NCI-H2196 treated with DMSO at 0.1 percent for 48 hours (cell line): ENCODE results near the gene ARHGEF33.

Experiments
- DNase-seq: peaks from one replicate; lab custom pipeline; 2025; ENCODE audit not compliant: unreplicated experiment; lab: John Stamatoyannopoulos, UW

Gene ARHGEF33

GRCh38 chr2:38959466-38959865, 69.8 kb downstream of the ARHGEF33 start:
- DNase-seq = no peak

DNA sequence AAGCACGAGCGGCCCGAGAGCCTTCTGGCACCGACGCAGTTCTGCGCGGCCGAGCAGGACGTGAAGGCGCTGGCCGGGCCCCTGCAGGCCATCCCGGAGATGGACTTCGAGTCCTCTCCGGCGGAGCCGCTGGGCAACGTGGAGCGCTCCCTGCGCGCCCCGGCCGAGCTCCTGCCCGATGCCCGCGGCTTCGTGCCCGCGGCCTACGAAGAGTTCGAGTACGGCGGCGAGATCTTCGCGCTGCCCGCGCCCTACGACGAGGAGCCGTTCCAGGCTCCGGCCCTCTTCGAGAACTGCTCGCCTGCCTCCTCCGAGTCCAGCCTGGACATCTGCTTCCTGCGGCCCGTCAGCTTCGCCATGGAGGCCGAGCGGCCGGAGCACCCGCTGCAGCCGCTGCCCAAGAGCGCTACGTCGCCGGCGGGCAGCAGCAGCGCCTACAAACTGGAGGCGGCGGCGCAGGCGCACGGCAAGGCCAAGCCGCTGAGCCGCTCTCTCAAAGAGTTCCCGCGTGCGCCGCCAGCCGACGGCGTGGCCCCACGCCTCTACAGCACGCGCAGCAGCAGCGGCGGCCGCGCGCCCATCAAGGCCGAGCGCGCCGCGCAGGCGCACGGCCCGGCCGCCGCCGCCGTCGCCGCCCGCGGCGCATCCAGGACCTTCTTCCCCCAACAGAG, 70.4 kb downstream of the ARHGEF33 start:
- DNase-seq = no peak

DNA sequence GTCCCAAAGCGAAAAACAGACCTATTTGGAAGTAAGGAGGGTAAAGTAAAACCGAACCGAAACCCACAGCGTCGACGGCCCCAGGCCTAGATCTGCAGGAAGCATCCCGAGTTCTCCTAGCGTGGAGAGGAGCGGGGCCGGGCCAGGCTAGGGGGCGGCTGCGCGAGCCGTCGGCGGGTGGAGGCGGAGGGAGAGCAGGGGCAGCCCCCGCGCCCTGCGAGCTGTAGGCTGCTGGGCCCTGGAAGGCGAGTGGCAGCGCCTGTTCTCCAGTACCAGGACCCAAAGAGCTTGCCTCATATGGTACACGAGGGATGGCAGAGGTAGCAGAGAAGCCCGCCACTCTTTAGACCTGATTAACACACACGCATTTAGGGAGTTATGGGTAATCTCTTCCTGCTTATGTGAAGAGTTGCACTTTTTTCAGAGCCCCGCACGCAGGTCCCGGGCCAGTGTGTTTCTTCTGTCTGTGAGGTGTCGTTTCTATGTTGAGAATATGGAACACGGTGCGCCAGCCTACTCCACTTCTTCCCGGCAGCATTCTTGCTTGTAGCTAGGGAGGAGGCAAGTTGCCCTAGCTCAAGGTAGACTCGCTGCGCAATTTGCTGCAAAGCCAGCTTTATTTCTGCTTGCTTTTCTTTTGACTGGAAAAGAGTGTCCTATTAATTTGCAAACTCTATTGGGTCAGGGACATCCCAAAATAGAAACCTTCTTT, 71.1 kb downstream of the ARHGEF33 start:
- DNase-seq = no peak

GRCh38 chr2:38966006-38966405, 76.3 kb downstream of the ARHGEF33 start:
- DNase-seq = no peak

GRCh38 chr2:38966678-38967077, 77.0 kb downstream of the ARHGEF33 start:
- no peak for DNase-seq

DNA sequence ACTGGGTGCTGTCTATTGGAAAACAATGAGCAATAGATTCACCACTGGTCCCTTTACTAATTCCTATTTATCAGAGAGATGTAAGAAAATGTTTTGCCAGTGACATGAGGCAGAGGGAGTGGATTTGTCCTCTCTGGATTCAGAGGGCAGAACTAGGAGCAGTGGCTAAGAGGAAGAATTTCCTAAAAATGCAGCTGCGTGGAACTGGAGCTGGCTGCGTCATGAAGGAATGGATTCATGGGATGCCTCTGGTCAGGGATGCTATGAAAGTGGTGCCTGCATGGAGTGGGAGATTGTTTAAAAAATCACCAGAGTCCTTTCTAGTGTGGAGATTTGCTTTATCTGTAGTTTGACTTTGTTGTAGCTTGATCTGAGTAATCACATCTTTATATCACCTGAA, 78.3 kb downstream of the ARHGEF33 start:
- DNase-seq = no peak

DNA sequence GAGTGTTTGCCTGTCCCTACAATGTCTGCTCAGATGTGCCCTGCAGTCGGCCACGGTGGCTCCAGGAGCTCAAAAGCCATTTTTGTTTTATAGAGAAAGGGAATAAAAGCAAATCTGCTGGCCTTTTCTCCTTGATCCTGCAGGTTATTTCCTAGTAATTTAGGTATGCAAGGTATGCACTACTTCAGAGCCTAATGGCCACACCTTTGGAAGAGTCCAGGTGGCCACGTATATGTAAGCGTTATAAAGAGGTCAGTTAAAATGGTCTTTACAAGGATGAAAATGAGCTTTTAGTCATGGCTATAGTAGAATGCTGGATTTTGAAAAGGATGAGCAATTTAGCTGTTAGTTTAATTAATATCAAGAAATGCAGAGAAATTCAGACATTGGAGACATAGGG, 81.7 kb downstream of the ARHGEF33 start:
- DNase-seq = no peak

- DNase-seq = no peak
Measured at GRCh38 chr2:38973266-38973665, 83.6 kb downstream of the ARHGEF33 start.

DNA sequence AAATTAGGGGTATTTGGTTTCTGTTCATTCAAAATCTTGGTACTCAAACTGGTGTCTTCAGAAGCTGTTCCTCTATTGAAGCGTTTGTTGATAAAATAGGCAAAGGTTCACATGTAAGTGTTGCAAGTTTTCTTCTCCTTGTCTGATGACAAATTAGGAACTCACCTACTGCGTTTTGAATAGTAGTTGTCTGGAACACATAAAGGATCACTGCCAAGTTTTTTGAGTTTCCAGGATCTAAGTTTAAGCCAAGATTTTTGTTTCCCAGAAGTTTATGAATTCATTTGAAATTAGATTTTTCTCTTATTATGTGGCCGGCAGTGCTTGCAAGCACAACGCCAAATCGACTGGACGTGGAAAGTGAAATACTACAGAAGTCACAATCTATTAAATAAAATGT, 85.4 kb downstream of the ARHGEF33 start:
- no peak for DNase-seq

GRCh38 chr2:38977047-38977446, 87.4 kb downstream of the ARHGEF33 start:
- DNase-seq = no peak

GRCh38 chr2:38978296-38978903, 88.7 kb downstream of the ARHGEF33 start:
- DNase-seq = no peak

GRCh38 chr2:38978908-38979307, 89.2 kb downstream of the ARHGEF33 start:
- DNase-seq = no peak

- DNase-seq = no peak
Measured at GRCh38 chr2:38981003-38981669, 91.5 kb downstream of the ARHGEF33 start.

DNA sequence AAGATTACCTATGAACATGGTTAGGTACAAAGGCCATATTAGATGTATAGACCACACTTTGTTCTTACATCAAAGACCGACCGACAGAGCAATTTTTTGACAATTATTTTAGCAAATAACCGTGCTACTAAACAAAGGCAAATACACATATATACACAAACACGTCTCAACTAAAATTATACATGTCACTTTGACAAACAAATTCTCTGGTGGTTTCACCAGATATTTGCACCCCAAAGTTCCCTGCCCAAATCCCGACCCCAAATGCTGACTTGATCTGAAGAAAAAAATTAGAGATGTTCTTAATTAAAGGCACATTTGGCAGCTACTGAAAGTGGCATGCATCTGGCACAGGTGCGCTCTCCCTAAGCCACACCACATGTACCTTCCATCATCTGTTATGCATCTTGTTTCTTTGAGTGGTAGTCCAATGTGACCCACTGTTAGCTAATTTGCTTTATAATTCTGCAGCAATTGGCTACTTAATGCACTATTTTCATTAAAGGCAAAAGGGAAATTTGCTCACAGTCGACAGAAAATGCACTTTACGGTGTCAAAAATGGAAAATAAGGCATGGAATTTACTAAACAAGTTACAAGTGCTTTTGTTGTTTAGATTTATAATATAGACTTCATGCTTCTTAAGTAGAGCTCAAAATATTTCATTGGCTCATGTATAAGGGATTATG, 92.1 kb downstream of the ARHGEF33 start:
- DNase-seq = no peak

GRCh38 chr2:38982498-38982897, 92.8 kb downstream of the ARHGEF33 start:
- DNase-seq = no peak

- no peak for DNase-seq
Measured at GRCh38 chr2:38988716-38989115, 99.0 kb downstream of the ARHGEF33 start.

- no peak for DNase-seq
Measured at GRCh38 chr2:38991899-38992298, 102.2 kb downstream of the ARHGEF33 start.

DNA sequence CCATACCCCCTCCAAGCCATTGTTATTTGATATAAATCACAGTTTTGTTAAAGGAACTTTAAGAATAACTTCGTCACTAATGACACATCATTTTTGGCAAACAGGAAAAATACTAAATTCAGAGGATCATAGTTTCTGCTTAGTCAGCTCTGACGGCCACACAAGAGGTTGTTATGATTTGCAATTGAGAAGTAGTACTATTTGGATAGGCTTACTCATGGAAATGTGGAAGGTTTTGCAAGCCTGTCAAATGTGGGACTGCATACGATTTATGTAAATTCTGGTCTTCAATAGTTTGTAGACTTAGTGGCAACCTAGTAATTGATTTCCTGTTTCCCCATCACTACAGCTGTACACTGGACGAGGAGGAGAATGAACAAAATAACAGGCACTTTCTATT, 108.1 kb downstream of the ARHGEF33 start:
- no peak for DNase-seq

DNA sequence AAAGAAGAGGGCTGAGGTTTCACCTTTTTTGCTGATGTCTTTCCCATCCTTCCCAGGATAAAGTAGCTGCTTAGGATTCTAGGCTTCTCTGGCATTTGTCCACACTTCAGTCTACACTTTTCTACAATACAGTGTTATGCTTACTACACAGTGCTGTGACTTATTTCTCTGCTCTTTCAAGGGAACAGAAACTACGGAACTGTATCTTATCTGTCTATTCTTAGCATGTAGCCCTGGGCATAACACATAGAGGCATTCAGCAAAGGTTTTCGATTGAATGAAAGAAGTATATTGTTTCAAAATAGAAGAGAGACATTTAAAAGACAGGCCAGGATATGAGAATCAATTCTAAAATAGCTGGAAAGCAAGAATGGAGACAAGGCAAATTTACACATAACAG, 110.9 kb downstream of the ARHGEF33 start:
- DNase-seq = no peak

DNA sequence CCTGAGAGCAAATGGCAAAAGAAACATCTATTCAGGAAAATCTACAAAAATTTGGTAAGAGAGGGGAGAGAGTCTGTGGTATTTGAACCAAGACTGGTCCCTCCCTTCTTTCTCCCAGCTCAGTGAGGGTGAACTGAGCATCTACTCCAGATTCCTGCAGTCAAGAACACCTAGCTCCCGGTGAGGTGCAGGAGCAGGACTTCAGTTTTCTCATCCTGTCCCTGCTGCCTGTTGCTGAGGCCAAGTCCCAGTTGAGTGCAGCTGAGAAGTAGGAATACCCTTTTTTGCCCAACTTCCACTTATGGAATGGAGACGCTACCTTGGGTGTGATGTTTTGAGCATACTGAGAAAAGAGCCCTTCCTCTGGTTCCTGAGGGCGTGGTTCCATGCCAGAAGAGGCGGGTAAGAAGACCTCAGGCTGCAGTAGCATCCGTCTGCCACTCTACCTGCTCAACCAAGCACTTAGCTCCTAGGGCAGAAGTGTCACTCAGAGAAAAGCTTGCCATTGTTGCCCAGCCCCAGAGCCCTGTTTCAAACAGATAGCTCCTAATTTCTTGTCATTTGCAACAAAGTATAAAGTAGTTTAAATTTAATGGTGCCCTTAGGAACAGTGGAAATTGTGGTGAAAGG, 118.3 kb downstream of the ARHGEF33 start:
- no peak for DNase-seq

DNA sequence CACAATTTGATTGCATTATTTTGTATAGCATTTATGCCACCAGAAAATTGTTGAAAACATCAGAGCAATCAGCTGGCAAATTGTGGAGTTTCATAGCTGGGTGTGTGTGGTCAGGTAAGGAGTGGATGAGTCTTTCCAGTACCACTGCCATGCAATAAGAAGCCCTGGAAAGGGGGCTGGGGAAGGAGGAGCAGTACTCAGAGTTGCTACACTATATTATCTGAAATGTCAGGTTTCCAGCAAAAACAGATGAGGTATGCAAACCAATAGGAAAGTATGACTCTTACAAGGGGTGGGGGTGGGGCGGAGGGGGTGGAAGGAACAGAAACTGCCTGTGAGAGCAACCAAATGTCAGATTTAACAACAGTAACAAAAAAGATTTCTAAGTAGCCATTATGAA, 119.0 kb downstream of the ARHGEF33 start:
- DNase-seq = no peak
